HG03159 (cell line): Measurements from ENCODE around the gene SORCS2.

Experiments used
- ATAC-seq: cut with Tn5 transposase; IDR thresholded peaks from one replicate; pipeline ENCODE4 v1.9.1; 2021; ENCODE audit warnings: mild to moderate bottlenecking, moderate library complexity; ENCODE audit not compliant: unreplicated experiment

SORCS2 gene

GRCh38 chr4:7384929-7385890 lies 192.9 kb downstream of the SORCS2 start:
- ATAC-seq: no peak

GRCh38 chr4:7387925-7388324 lies 195.6 kb downstream of the SORCS2 start:
- ATAC-seq: no peak

GRCh38 chr4:7388627-7389026 lies 196.3 kb downstream of the SORCS2 start:
- no peak for ATAC-seq

- ATAC-seq: no peak
Observed at GRCh38 chr4:7389101-7389701, 196.9 kb downstream of the SORCS2 start.

GRCh38 chr4:7389719-7390118 lies 197.4 kb downstream of the SORCS2 start:
- no peak for ATAC-seq

- ATAC-seq: no peak
Observed at GRCh38 chr4:7390336-7390735, 198.0 kb downstream of the SORCS2 start.

GRCh38 chr4:7390906-7391636 lies 198.7 kb downstream of the SORCS2 start:
- no peak for ATAC-seq

GRCh38 chr4:7391637-7392437 lies 199.5 kb downstream of the SORCS2 start:
- no peak for ATAC-seq

- ATAC-seq: no peak
Observed at GRCh38 chr4:7392438-7393421, 200.4 kb downstream of the SORCS2 start.

- ATAC-seq: no peak
Observed at GRCh38 chr4:7393601-7394575, 201.6 kb downstream of the SORCS2 start.

GRCh38 chr4:7394681-7395451 lies 202.5 kb downstream of the SORCS2 start:
- ATAC-seq: no peak

- no peak for ATAC-seq
Observed at GRCh38 chr4:7395645-7396044, 203.3 kb downstream of the SORCS2 start.

GRCh38 chr4:7396186-7396910 lies 204.0 kb downstream of the SORCS2 start:
- no peak for ATAC-seq

GRCh38 chr4:7397206-7398103 lies 205.1 kb downstream of the SORCS2 start:
- no peak for ATAC-seq

- no peak for ATAC-seq
Observed at GRCh38 chr4:7398104-7398423, 205.7 kb downstream of the SORCS2 start.

GRCh38 chr4:7398788-7399439 lies 206.6 kb downstream of the SORCS2 start:
- ATAC-seq: no peak
